Thyroid gland (tissue), 4 donors: ENCODE results near the gene DOCK3.

Experiments
- CTCF ChIP-seq, 6 experiments: fragments of 200-600 bp in 3 of 6; fragments of 450-650 bp in 3 of 6; sonication (generic) in 3 of 6; IDR thresholded peaks; one replicate each; pipeline ENCODE4 v1.5.1; 2016 to 2019; ENCODE audit warnings: antibody characterized with exemption in 6 of 6, mild to moderate bottlenecking in 2 of 6, inconsistent platforms in 1 of 6, moderate library complexity in 1 of 6
- POLR2A ChIP-seq, 2 donors: fragments of 450-650 bp; IDR thresholded peaks; one replicate each; pipeline ENCODE4 v1.6.1; 2017; ENCODE audit warnings: antibody characterized with exemption in 2 of 2, mild to moderate bottlenecking in 2 of 2, moderate library complexity in 1 of 2

- TF ChIP-seq CTCF (IDR thresholded peaks at IDR 0.05) (no peak), POLR2A (IDR thresholded peaks at IDR 0.05) (no peak)
Measured at GRCh38 chr3:50759015-50759414, 84.3 kb downstream of the DOCK3 start.
